GM10248 (cell line): ENCODE data around the gene KCTD14.
"Not testable (repeated sequence)": the region's sequence is repeated elsewhere in the genome, so short reads cannot be mapped to it uniquely, and the experiment has no call there.

Experiments
- CTCF ChIA-PET: fragments of 300-600 bp; sonication (Branson Sonifier 250); formaldehyde crosslinking; extraction: SDS; loops from one replicate; lab custom pipeline; 2021; ENCODE audit warnings: antibody characterized with exemption; lab: Yijun Ruan, JAX
- POLR2A ChIA-PET: fragments of 350-650 bp; sonication (Branson Sonifier 250); formaldehyde crosslinking; extraction: SDS; loops from one replicate; lab custom pipeline; 2020; ENCODE audit warnings: antibody characterized with exemption; lab: Yijun Ruan, JAX
- DNase-seq: peaks from one replicate; pipeline ENCODE4 v3.0.0; 2012; ENCODE audit errors: extremely low spot score
- TF ChIP-seq, protein P1 (sequence below): IDR thresholded peaks from 2 replicates; pipeline ENCODE4 v1.5.1; 2012; ENCODE audit warnings: mild to moderate bottlenecking, low read depth; ENCODE audit errors: extremely low read depth, missing control alignments, control extremely low read depth

The KCTD14 gene

DNA sequence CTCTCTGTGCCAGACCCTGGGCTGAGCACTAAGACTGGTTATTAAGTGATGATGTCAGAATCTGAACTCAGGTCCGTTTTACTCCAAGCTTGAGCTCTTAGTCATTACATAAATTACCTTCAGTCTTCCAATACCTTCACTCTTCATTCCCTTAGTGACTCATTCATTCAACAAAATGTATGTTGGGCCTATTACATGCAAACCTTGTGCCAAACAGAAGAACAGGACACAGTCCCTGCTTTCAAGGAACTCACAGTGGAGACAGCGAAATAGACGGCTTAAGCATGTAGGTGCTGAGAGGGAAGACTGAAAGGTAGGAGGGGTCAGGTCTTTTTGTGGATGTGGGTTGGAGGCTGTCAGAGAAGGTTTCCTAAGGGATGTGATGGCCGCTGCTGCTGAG is 3.3 kb downstream of the KCTD14 start:
- ChIA-PET POLR2A (no interaction called here), CTCF (interaction anchor here (1.2 to 1.9 kb wide), 4 partner anchors 19 to 27 kb away, joined by 4 to 13 read pairs (median 5); no protein-coding TSS in a partner anchor)
- TF ChIP-seq, protein P1, sequence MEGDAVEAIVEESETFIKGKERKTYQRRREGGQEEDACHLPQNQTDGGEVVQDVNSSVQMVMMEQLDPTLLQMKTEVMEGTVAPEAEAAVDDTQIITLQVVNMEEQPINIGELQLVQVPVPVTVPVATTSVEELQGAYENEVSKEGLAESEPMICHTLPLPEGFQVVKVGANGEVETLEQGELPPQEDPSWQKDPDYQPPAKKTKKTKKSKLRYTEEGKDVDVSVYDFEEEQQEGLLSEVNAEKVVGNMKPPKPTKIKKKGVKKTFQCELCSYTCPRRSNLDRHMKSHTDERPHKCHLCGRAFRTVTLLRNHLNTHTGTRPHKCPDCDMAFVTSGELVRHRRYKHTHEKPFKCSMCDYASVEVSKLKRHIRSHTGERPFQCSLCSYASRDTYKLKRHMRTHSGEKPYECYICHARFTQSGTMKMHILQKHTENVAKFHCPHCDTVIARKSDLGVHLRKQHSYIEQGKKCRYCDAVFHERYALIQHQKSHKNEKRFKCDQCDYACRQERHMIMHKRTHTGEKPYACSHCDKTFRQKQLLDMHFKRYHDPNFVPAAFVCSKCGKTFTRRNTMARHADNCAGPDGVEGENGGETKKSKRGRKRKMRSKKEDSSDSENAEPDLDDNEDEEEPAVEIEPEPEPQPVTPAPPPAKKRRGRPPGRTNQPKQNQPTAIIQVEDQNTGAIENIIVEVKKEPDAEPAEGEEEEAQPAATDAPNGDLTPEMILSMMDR, result no peak
- DNase-seq, result no peak

DNA sequence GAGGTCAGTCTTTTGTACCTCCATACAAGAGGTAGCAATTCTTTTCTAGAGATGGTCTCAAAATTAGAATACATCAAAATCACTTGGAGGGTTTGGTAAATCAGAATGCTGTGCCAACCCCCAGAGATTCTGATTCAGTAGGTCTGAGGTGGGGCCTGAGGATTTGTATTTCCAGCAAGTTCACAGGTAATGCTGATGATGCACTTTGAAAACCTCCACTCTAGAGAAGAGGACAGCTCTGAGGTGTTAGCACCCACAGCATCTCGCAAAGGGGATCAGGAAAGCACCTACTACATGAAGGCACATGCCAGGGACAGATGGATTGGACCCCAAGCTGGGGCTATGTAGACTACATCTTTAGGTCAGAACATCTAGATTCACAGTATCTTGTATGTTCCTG is 7.2 kb downstream of the KCTD14 start:
- no peak for DNase-seq
- ChIA-PET POLR2A (no interaction called here), CTCF (interaction anchor here (1.3 kb wide), 1 partner anchor 16 kb away, joined by 6 read pairs; no protein-coding TSS in a partner anchor)
- TF ChIP-seq, protein P1, result no peak

DNA sequence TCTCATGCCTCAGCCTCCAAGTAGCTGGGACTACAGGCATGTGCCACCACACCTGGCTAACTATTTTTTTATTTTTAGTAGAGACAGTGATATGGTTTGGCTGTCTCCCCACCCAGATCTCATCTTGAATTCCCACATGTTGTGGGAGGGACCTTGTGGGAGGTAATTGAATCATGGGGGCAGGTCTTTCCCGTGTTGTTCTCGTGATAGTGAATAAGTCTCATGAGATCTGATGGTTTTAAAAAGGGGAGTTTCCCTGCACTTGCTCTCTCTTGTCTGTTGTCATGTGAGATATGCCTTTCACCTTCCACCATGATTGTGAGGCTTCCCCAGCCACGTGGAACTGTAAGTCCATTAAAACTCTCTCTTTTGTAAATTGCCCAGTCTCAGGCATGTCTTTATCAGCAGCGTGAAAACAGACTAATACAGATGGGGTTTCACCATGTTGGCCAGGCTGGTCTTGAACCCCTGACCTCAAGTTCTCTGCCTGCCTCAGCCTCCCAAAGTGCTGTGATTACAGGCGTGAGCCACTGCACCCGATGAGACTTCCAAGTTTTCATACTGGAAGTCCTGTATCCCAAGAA is 8.0 kb downstream of the KCTD14 start:
- POLR2A ChIA-PET, result interaction anchor here (1.1 kb wide), 1 partner anchor 20 kb away, joined by 3 read pairs; the partner anchor contains the start of gene INTS4
- not testable (repeated sequence) for DNase-seq
- CTCF ChIA-PET, result interaction anchor here (1.3 kb wide), 1 partner anchor 15 kb away, joined by 6 read pairs; no protein-coding TSS in a partner anchor

DNA sequence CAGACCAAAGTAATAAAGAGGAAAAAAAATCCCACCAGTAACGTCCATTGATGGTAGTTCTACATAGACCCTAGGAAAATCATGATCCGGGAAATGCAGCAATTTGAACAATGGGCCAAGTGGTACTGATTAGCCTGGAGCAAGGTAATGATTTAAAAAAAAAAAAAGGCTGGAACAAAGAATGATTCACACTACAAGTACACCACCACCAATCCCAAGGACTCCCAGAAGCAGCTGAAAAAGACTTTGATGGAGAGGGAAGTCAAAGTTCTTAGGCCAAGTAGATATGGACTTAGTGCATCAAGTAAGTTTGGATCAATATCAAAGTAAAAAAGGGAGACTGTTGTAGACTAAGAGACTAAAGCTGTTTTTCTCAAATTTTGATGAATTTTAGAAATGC is 11.8 kb downstream of the KCTD14 start:
- DNase-seq, result no peak
- POLR2A ChIA-PET, result no interaction called here
- TF ChIP-seq, protein P1, result no peak
- CTCF ChIA-PET, result interaction anchor here (0.9 to 2.7 kb wide), 3 partner anchors 13 to 24 kb away, joined by 3 to 16 read pairs (median 3); no protein-coding TSS in a partner anchor

DNA sequence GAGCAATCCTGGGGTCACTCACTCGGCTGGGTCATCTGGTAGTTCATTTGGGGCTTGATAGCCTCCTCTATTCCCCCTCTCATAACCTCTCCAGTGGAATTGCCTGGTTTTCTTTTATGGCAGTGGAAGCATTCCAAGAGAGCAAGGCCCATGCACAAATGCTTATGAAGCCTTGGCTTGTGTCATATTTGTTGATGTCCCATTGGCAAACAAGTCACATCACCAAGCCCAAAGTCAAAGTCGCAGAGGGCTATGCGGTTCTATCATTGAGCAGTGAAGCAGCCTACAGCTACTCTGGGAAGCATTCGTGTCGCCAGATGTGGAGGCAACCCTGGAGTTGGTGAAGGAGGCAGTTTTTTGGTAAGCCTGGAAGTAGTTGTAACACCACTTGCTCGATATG is 12.3 kb downstream of the KCTD14 start:
- ChIA-PET CTCF (interaction anchor here (0.9 to 2.7 kb wide), 3 partner anchors 12 to 99 kb away, joined by 3 to 16 read pairs (median 3); no protein-coding TSS in a partner anchor), POLR2A (no interaction called here)
- TF ChIP-seq, protein P1, result no peak
- DNase-seq, result no peak

DNA sequence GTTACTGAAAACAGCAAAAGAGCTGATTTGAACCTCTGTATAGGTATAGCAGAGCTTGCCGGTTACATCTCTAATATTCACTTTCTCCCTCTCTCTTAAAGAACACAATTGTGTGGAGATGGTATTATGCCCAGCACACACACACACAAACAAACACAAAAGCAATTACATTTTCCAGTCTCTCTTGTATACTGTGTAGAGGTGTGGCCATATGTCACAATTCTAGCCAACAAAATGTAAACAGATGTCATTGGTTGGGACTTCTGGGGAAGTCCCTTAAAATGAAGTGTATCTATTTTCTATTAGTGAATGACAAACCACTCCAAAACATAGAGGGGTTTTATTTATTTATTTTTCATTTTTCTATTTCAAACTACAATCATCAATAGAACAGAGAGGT is 12.8 kb downstream of the KCTD14 start:
- ChIA-PET CTCF (interaction anchor here (1.0 to 2.7 kb wide), 2 partner anchors 12 to 99 kb away, joined by 3 to 16 read pairs; no protein-coding TSS in a partner anchor), POLR2A (no interaction called here)
- TF ChIP-seq, protein P1, result no peak
- no peak for DNase-seq

DNA sequence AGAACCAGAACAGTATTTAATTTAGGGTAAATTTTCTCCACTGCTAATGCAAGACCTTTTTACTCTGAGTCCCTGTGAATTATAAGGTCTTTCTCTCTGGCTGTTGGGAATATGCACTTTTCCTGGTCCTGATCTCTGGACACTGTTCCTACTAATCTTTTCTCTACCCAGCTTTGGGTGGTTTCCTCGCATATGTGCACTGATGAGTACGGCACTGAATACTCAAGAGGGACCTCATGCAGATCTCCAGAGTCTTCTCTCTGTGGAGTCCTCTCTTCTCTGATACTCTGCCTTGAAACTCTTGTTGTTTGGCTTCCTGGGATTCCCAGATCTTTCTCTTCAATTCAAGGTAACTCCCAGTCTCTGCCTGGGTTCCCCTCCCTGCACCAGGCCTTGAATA is 14.0 kb downstream of the KCTD14 start:
- ChIA-PET POLR2A (no interaction called here), CTCF (interaction anchor here (1.0 to 2.7 kb wide), 2 partner anchors 10 to 37 kb away, joined by 3 to 16 read pairs; no protein-coding TSS in a partner anchor)
- TF ChIP-seq, protein P1, result no peak
- no peak for DNase-seq
